Measurements from ENCODE around the gene XDH. TPM values are rescaled to one million over a fixed set of nuclear protein-coding genes. Genes with fewer than 3 reads are reported as not detected.

XDH gene
- total and polyA plus RNA-seq, 9 of the 15 experiments (the other 6 are each of a cell fraction or from before 2014, with no cell fraction given): 0.04 to 0.06 TPM; not detected in 7

- no peak for FAIRE-seq
- BruUV-seq (replicated peaks): no TSS peak
- H3K9me1 ChIP-seq (ENCODE audit: control insufficient read depth, insufficient read depth, low read length): no peaks in the 10 kb centered on the region
- DNase-seq (ENCODE audit: extremely low read depth in 1 of 4, low spot score in 3 of 4): no peak
- H3K27me3 ChIP-seq (ENCODE audit: control insufficient read depth in 2 of 2, insufficient read depth in 2 of 2, low read length in 2 of 2): peaks cover 0 to 24% of the 10 kb centered on the region in 2 experiments; a peak in 2 of 5 replicates
- no peak overlapping the region for H2AFZ ChIP-seq (ENCODE audit: low read depth, low read length)
- ChIA-PET POLR2A (interaction anchor here (0.6 kb wide), 1 partner anchor 272 kb away, joined by 3 read pairs; no protein-coding TSS in a partner anchor), CTCF (ENCODE audit: low intra/inter-chr PET ratio) (no interaction called here)
- no peak overlapping the region for H3K4me3 ChIP-seq
- H3K36me3 ChIP-seq (ENCODE audit: control insufficient read depth, insufficient read depth, low read length): no peaks in the 10 kb centered on the region
- no peak overlapping the region for H3K4me2 ChIP-seq (ENCODE audit: insufficient read depth, low read length)
- no peak overlapping the region for H3K9ac ChIP-seq (ENCODE audit: insufficient read depth in 1 of 2, low read depth in 2 of 2, low read length in 2 of 2)
- H3K79me2 ChIP-seq (ENCODE audit: control insufficient read depth, insufficient read depth, low read length): no peaks in the 10 kb centered on the region
- no peaks in the 10 kb centered on the region for H3K9me3 ChIP-seq (replicated peaks; ENCODE audit: control insufficient read depth, insufficient read depth, low read depth, low read length)
- in situ Hi-C loops (cut with MboI): no loop called here
- 0% methylated on average over 3 of the region's 3 CpGs for WGBS (ENCODE audit: insufficient coverage, low coverage, missing lambda C conversion rate)
- no peaks in the 10 kb centered on the region for H3K4me1 ChIP-seq (replicated peaks in 1 of 2; ENCODE audit: control insufficient read depth in 2 of 2, insufficient read depth in 2 of 2, low read length in 2 of 2)
- no peak for ATAC-seq
- no peak overlapping the region for H3K27ac ChIP-seq (ENCODE audit: extremely low read depth, low read depth, low read length)
- intact Hi-C loops (cut with micrococcal nuclease): no loop called here
- 0 out of 2 replicates have a peak, but pooled peaks cover 3% of the 10 kb centered on the region for H4K20me1 ChIP-seq (replicated peaks; ENCODE audit: control insufficient read depth, insufficient read depth, low read length)
- no peak for TF ChIP-seq RAD21 (CRISPR knock-in tag; conservative IDR thresholded peaks at IDR 0.05 in 1 of 2, IDR thresholded peaks at IDR 0.05 in 1 of 2)
- TF ChIP-seq ZBTB43 (CRISPR knock-in tag; IDR thresholded peaks at IDR 0.05): no peak
- TF ChIP-seq POLR3A (IDR thresholded peaks at IDR 0.05; ENCODE audit: borderline replicate concordance, extremely low read depth, insufficient read depth, insufficient read length): no peak
- TF ChIP-seq EP400 (IDR thresholded peaks at IDR 0.05): no peak
- TF ChIP-seq, protein P1, sequence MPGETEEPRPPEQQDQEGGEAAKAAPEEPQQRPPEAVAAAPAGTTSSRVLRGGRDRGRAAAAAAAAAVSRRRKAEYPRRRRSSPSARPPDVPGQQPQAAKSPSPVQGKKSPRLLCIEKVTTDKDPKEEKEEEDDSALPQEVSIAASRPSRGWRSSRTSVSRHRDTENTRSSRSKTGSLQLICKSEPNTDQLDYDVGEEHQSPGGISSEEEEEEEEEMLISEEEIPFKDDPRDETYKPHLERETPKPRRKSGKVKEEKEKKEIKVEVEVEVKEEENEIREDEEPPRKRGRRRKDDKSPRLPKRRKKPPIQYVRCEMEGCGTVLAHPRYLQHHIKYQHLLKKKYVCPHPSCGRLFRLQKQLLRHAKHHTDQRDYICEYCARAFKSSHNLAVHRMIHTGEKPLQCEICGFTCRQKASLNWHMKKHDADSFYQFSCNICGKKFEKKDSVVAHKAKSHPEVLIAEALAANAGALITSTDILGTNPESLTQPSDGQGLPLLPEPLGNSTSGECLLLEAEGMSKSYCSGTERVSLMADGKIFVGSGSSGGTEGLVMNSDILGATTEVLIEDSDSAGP (CRISPR knock-in tag; IDR thresholded peaks at IDR 0.05): no peak
- no peak for TF ChIP-seq NCOA1 (IDR thresholded peaks at IDR 0.05; ENCODE audit: low read depth)
- TF ChIP-seq, protein P2, sequence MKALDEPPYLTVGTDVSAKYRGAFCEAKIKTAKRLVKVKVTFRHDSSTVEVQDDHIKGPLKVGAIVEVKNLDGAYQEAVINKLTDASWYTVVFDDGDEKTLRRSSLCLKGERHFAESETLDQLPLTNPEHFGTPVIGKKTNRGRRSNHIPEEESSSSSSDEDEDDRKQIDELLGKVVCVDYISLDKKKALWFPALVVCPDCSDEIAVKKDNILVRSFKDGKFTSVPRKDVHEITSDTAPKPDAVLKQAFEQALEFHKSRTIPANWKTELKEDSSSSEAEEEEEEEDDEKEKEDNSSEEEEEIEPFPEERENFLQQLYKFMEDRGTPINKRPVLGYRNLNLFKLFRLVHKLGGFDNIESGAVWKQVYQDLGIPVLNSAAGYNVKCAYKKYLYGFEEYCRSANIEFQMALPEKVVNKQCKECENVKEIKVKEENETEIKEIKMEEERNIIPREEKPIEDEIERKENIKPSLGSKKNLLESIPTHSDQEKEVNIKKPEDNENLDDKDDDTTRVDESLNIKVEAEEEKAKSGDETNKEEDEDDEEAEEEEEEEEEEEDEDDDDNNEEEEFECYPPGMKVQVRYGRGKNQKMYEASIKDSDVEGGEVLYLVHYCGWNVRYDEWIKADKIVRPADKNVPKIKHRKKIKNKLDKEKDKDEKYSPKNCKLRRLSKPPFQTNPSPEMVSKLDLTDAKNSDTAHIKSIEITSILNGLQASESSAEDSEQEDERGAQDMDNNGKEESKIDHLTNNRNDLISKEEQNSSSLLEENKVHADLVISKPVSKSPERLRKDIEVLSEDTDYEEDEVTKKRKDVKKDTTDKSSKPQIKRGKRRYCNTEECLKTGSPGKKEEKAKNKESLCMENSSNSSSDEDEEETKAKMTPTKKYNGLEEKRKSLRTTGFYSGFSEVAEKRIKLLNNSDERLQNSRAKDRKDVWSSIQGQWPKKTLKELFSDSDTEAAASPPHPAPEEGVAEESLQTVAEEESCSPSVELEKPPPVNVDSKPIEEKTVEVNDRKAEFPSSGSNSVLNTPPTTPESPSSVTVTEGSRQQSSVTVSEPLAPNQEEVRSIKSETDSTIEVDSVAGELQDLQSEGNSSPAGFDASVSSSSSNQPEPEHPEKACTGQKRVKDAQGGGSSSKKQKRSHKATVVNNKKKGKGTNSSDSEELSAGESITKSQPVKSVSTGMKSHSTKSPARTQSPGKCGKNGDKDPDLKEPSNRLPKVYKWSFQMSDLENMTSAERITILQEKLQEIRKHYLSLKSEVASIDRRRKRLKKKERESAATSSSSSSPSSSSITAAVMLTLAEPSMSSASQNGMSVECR (CRISPR knock-in tag; IDR thresholded peaks at IDR 0.05): no peak
- TF ChIP-seq ZNF586 (CRISPR knock-in tag; conservative IDR thresholded peaks at IDR 0.05): no peak
- TF ChIP-seq, protein P3, sequence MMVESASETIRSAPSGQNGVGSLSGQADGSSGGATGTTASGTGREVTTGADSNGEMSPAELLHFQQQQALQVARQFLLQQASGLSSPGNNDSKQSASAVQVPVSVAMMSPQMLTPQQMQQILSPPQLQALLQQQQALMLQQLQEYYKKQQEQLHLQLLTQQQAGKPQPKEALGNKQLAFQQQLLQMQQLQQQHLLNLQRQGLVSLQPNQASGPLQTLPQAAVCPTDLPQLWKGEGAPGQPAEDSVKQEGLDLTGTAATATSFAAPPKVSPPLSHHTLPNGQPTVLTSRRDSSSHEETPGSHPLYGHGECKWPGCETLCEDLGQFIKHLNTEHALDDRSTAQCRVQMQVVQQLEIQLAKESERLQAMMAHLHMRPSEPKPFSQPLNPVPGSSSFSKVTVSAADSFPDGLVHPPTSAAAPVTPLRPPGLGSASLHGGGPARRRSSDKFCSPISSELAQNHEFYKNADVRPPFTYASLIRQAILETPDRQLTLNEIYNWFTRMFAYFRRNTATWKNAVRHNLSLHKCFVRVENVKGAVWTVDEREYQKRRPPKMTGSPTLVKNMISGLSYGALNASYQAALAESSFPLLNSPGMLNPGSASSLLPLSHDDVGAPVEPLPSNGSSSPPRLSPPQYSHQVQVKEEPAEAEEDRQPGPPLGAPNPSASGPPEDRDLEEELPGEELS (CRISPR knock-in tag; IDR thresholded peaks at IDR 0.05; ENCODE audit: borderline replicate concordance): no peak
- TF ChIP-seq, protein P4, sequence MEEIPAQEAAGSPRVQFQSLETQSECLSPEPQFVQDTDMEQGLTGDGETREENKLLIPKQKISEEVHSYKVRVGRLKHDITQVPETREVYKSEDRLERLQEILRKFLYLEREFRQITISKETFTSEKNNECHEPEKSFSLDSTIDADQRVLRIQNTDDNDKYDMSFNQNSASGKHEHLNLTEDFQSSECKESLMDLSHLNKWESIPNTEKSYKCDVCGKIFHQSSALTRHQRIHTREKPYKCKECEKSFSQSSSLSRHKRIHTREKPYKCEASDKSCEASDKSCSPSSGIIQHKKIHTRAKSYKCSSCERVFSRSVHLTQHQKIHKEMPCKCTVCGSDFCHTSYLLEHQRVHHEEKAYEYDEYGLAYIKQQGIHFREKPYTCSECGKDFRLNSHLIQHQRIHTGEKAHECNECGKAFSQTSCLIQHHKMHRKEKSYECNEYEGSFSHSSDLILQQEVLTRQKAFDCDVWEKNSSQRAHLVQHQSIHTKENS (CRISPR knock-in tag; IDR thresholded peaks at IDR 0.05): no peak
Measured at GRCh38 chr2:31384771-31385276, 29.7 kb downstream of the XDH start.

Measured in K562 (cell line).